OCI-LY7 (cell line): Measurements from ENCODE around the gene PKD1. TPM values are rescaled to one million over a fixed set of nuclear protein-coding genes. Genes with fewer than 3 reads are reported as not detected.
"Not testable (repeated sequence)": the region's sequence is repeated elsewhere in the genome, so short reads cannot be mapped to it uniquely, and the experiment has no call there.

Experiments used
- BruUV-seq: library from RNA; stranded (reverse); fragments of 400-500 nt; replicated peaks from 2 replicates; lab custom pipeline; 2021; lab: Mats Ljungman, UMichigan
- CTCF ChIA-PET: fragments of 300-600 bp; sonication (Branson Sonifier 250); formaldehyde crosslinking; loops from one replicate; lab custom pipeline; 2022; ENCODE audit warnings: antibody characterized with exemption; ENCODE audit not compliant: unreplicated experiment; lab: Charles Lee
- POLR2A ChIA-PET: fragments of 300-600 bp; sonication (Branson Sonifier 250); formaldehyde crosslinking; loops from one replicate; lab custom pipeline; 2022; ENCODE audit warnings: antibody characterized with exemption; lab: Charles Lee
- DNase-seq: peaks from one replicate; pipeline ENCODE4 v3.0.0-alpha.2; 2015; ENCODE audit warnings: low spot score
- H2AFZ ChIP-seq: fragments of 200-600 bp; sonication (generic), shearing (Covaris generic); 2 replicates; pipeline ENCODE4 v1.6.1; 2014; ENCODE audit warnings: mild to moderate bottlenecking, antibody characterized with exemption, low read length, moderate library complexity
- H3K27ac ChIP-seq: fragments of 200-600 bp; sonication (generic); 2 replicates; pipeline ENCODE4 v1.5.1; 2014; ENCODE audit warnings: mixed run types, low read depth, mild to moderate bottlenecking, moderate library complexity, low read length, inconsistent platforms; ENCODE audit not compliant: poor library complexity, severe bottlenecking
- H3K36me3 ChIP-seq: fragments of 200-600 bp; sonication (generic); 2 replicates; pipeline ENCODE4 v1.6.1; 2014; ENCODE audit warnings: mild to moderate bottlenecking, antibody characterized with exemption, low read length, moderate library complexity, mixed read lengths; ENCODE audit not compliant: insufficient read depth
- H3K4me1 ChIP-seq: fragments of 200-600 bp; sonication (generic); 2 replicates; pipeline ENCODE4 v1.5.1; 2014; ENCODE audit warnings: mild to moderate bottlenecking, low read length; ENCODE audit not compliant: insufficient read depth, poor library complexity, severe bottlenecking
- H3K4me2 ChIP-seq: fragments of 200-600 bp; sonication (generic); 2 replicates; pipeline ENCODE4 v1.6.1; 2014; ENCODE audit warnings: mild to moderate bottlenecking, low read length
- H3K4me3 ChIP-seq: fragments of 200-600 bp; sonication (generic); 2 replicates; pipeline ENCODE4 v1.5.1; 2014; ENCODE audit warnings: mild to moderate bottlenecking, low read depth, low read length; ENCODE audit not compliant: poor library complexity, severe bottlenecking
- H3K79me2 ChIP-seq: fragments of 200-600 bp; sonication (generic); 2 replicates; pipeline ENCODE4 v1.6.1; 2016; ENCODE audit warnings: low read depth, mild to moderate bottlenecking, low read length, moderate library complexity, mixed read lengths; ENCODE audit not compliant: insufficient read depth
- H3K9me2 ChIP-seq: fragments of 200-600 bp; sonication (generic); 2 replicates; pipeline ENCODE4 v1.6.1; 2016; ENCODE audit warnings: mild to moderate bottlenecking, low read length, mixed read lengths; ENCODE audit not compliant: insufficient read depth
- H3K9me3 ChIP-seq: fragments of 200-600 bp; sonication (generic); 2 replicates; pipeline ENCODE4 v1.6.1; 2014; ENCODE audit warnings: mild to moderate bottlenecking, mixed run types, low read length, mixed read lengths
- H4K20me1 ChIP-seq: fragments of 200-600 bp; sonication (generic); 2 replicates; pipeline ENCODE4 v1.6.1; 2014; ENCODE audit warnings: mild to moderate bottlenecking, antibody characterized with exemption, low read length, moderate library complexity, mixed read lengths; ENCODE audit not compliant: insufficient read depth
- CTCF ChIP-seq: fragments of 200-600 bp; sonication (generic); conservative IDR thresholded peaks from 2 replicates; pipeline ENCODE4 v1.5.1; 2014; ENCODE audit warnings: mild to moderate bottlenecking, antibody characterized with exemption, low read length, moderate library complexity, mixed read lengths
- EZH2phosphoT487 ChIP-seq: fragments of 200-600 bp; sonication (generic); IDR thresholded peaks from 2 replicates; pipeline ENCODE4 v1.6.1; 2018; ENCODE audit warnings: low read depth, borderline replicate concordance, mild to moderate bottlenecking, mixed run types, antibody characterized with exemption, low read length, moderate library complexity, mixed read lengths
- intact Hi-C: fragments of 100-400 bp; cut with micrococcal nuclease; formaldehyde crosslinking; loops from one replicate; pipeline ENCODE4 v1.10.0; 2022; ENCODE audit not compliant: unreplicated experiment
- total RNA-seq, 2 experiments: library from RNA; depleted of rRNA in 1 of 2; stranded (reverse); fragments of >200 nt in 1 of 2; shearing (Covaris generic) in 1 of 2; gene quantifications; 2 replicates each; pipeline ENCODE4 v1.2.3, GENCODE V29; 2014 to 2022

The PKD1 gene
- total RNA-seq, 2 experiments from 2014 or later = 87.4 to 112 TPM

GRCh38 chr16:2102471-2102870 lies 33.2 kb downstream of the PKD1 start:
- Histone ChIP-seq H3K4me1 (no peaks in the 10 kb centered on the region), H3K79me2 (no peaks in the 10 kb centered on the region), H3K9me3 (no peaks in the 10 kb centered on the region), H3K36me3 (no peaks in the 10 kb centered on the region), H4K20me1 (no peaks in the 10 kb centered on the region), H2AFZ (no peak overlapping the region), H3K4me2 (no peak overlapping the region), H3K4me3 (no peak overlapping the region), H3K9me2 (no peaks in the 10 kb centered on the region), H3K27ac (no peak overlapping the region)
- intact Hi-C loops = no loop called here
- BruUV-seq = TSS peak; percentile 52
- ChIA-PET CTCF (no interaction called here), POLR2A (no interaction called here)
- no peak for TF ChIP-seq CTCF
- no peak for TF ChIP-seq EZH2phosphoT487
- DNase-seq = no peak

GRCh38 chr16:2101581-2101980 lies 34.1 kb downstream of the PKD1 start:
- DNase-seq, H3K4me2 ChIP-seq, H3K79me2 ChIP-seq, H2AFZ ChIP-seq, POLR2A ChIA-PET, H3K27ac ChIP-seq, intact Hi-C loops, H3K36me3 ChIP-seq, H3K4me1 ChIP-seq, H3K4me3 ChIP-seq, H3K9me2 ChIP-seq, H4K20me1 ChIP-seq, BruUV-seq, CTCF ChIA-PET, H3K9me3 ChIP-seq: not testable (repeated sequence)

- H4K20me1 ChIP-seq, H3K9me2 ChIP-seq, H2AFZ ChIP-seq, CTCF ChIA-PET, H3K4me2 ChIP-seq, H3K36me3 ChIP-seq, DNase-seq, H3K4me3 ChIP-seq, H3K27ac ChIP-seq, BruUV-seq, H3K79me2 ChIP-seq, H3K4me1 ChIP-seq, H3K9me3 ChIP-seq, POLR2A ChIA-PET, intact Hi-C loops: not testable (repeated sequence)
Measured at GRCh38 chr16:2097689-2098088, 38.0 kb downstream of the PKD1 start.
